WTC11 (cell line): Measurements from ENCODE around the gene MEIKIN. TPM values are rescaled to one million over a fixed set of nuclear protein-coding genes. Genes with fewer than 3 reads are reported as not detected.

Experiments used
- ATAC-seq: fragments of 200-7000 bp; cut with Tn5 transposase; 2 replicates; pipeline ENCODE4 v1.10.0; 2021; ENCODE audit warnings: mild to moderate bottlenecking, moderate library complexity
- CTCF ChIA-PET: fragments of 300-600 bp; sonication (Branson Sonifier 250); formaldehyde crosslinking; loops from one replicate; lab custom pipeline; 2021; ENCODE audit warnings: antibody characterized with exemption; lab: Charles Lee
- POLR2A ChIA-PET: fragments of 350-600 bp; sonication (Branson Sonifier 250); formaldehyde crosslinking; loops from one replicate; lab custom pipeline; 2021; ENCODE audit warnings: antibody characterized with exemption; lab: Charles Lee
- DNase-seq: peaks from one replicate; pipeline ENCODE4 v3.0.0; 2021; ENCODE audit warnings: low spot score
- H3K27ac Mint-ChIP-seq: 2 replicates; pipeline ENCODE4 v1.8.0; 2021; ENCODE audit warnings: mixed read lengths
- H3K27me3 Mint-ChIP-seq: 2 replicates; pipeline ENCODE4 v1.8.0; 2021; ENCODE audit warnings: low read depth, mild to moderate bottlenecking, moderate library complexity, mixed read lengths
- H3K36me3 Mint-ChIP-seq: 2 replicates; pipeline ENCODE4 v1.8.0; 2021; ENCODE audit warnings: mixed read lengths
- H3K4me1 Mint-ChIP-seq: 2 replicates; pipeline ENCODE4 v1.8.0; 2022; ENCODE audit warnings: mixed read lengths
- H3K4me3 Mint-ChIP-seq: 2 replicates; pipeline ENCODE4 v1.8.0; 2021; ENCODE audit warnings: mild to moderate bottlenecking, moderate library complexity, mixed read lengths
- H3K9me3 Mint-ChIP-seq: 2 replicates; pipeline ENCODE4 v1.8.0; 2021; ENCODE audit warnings: mixed read lengths
- AFF4 ChIP-seq: sonication (generic); formaldehyde crosslinking; IDR thresholded peaks from 2 replicates; pipeline ENCODE4 v1.8.1; 2023; ENCODE audit warnings: mild to moderate bottlenecking, missing genetic modification reagents, borderline replicate concordance
- ATF1 ChIP-seq: sonication (generic); formaldehyde crosslinking; IDR thresholded peaks from 2 replicates; pipeline ENCODE4 v1.8.1; 2023; ENCODE audit warnings: mild to moderate bottlenecking, moderate library complexity, missing genetic modification reagents
- CBFB ChIP-seq: sonication (generic); formaldehyde crosslinking; IDR thresholded peaks from 2 replicates; pipeline ENCODE4 v1.8.1; 2022; ENCODE audit warnings: mild to moderate bottlenecking, low read depth, missing genetic modification reagents
- CREM ChIP-seq: sonication (generic); formaldehyde crosslinking; IDR thresholded peaks from 2 replicates; pipeline ENCODE4 v1.8.1; 2022; ENCODE audit warnings: mild to moderate bottlenecking, missing genetic modification reagents, moderate library complexity
- E2F1 ChIP-seq: sonication (generic); formaldehyde crosslinking; IDR thresholded peaks from 2 replicates; pipeline ENCODE4 v1.8.0; 2022; ENCODE audit warnings: mild to moderate bottlenecking, missing genetic modification reagents
- ETV6 ChIP-seq: sonication (generic); formaldehyde crosslinking; IDR thresholded peaks from 2 replicates; pipeline ENCODE4 v1.8.1; 2022; ENCODE audit warnings: mild to moderate bottlenecking, missing genetic modification reagents
- FOXK1 ChIP-seq: sonication (generic); formaldehyde crosslinking; IDR thresholded peaks from 2 replicates; pipeline ENCODE4 v1.8.0; 2022; ENCODE audit warnings: mild to moderate bottlenecking, moderate library complexity, missing genetic modification reagents
- GABPB1 ChIP-seq: sonication (generic); formaldehyde crosslinking; IDR thresholded peaks from 2 replicates; pipeline ENCODE4 v1.8.1; 2023; ENCODE audit warnings: mild to moderate bottlenecking, missing genetic modification reagents
- GRHL2 ChIP-seq: fragments of 250-450 bp; sonication (Bioruptor Pico); IDR thresholded peaks from 2 replicates; pipeline ENCODE4 v1.8.0; 2022; ENCODE audit warnings: mild to moderate bottlenecking, moderate library complexity; ENCODE audit not compliant: insufficient replicate concordance, severe bottlenecking
- JAZF1 ChIP-seq: fragments of 250-450 bp; sonication (Bioruptor Pico); IDR thresholded peaks from 2 replicates; pipeline ENCODE4 v1.9.0; 2021; ENCODE audit warnings: moderate library complexity, mild to moderate bottlenecking, inconsistent platforms
- NFE2L1 ChIP-seq: sonication (generic); formaldehyde crosslinking; IDR thresholded peaks from 2 replicates; pipeline ENCODE4 v1.8.1; 2023; ENCODE audit warnings: missing genetic modification reagents
- NFYB ChIP-seq: sonication (generic); formaldehyde crosslinking; conservative IDR thresholded peaks from 2 replicates; pipeline ENCODE4 v1.8.0; 2022; ENCODE audit warnings: low read depth, missing genetic modification reagents
- RELA ChIP-seq: sonication (generic); formaldehyde crosslinking; IDR thresholded peaks from 2 replicates; pipeline ENCODE4 v1.8.1; 2022; ENCODE audit warnings: missing genetic modification reagents, mild to moderate bottlenecking, borderline replicate concordance
- SP1 ChIP-seq: sonication (generic); formaldehyde crosslinking; conservative IDR thresholded peaks from 2 replicates; pipeline ENCODE4 v1.8.1; 2022; ENCODE audit warnings: missing genetic modification reagents
- TP53 ChIP-seq: sonication (generic); formaldehyde crosslinking; IDR thresholded peaks from 2 replicates; pipeline ENCODE4 v1.8.1; 2023; ENCODE audit warnings: mild to moderate bottlenecking, missing genetic modification reagents
- ZBTB21 ChIP-seq: sonication (generic); formaldehyde crosslinking; IDR thresholded peaks from 2 replicates; pipeline ENCODE4 v1.8.1; 2023; ENCODE audit warnings: mild to moderate bottlenecking, missing genetic modification reagents, borderline replicate concordance
- ZNF121 ChIP-seq: sonication (generic); formaldehyde crosslinking; IDR thresholded peaks from 2 replicates; pipeline ENCODE4 v1.8.0; 2023; ENCODE audit warnings: missing genetic modification reagents
- ZNF232 ChIP-seq: sonication (generic); formaldehyde crosslinking; IDR thresholded peaks from 2 replicates; pipeline ENCODE4 v1.8.0; 2022; ENCODE audit warnings: mild to moderate bottlenecking, missing genetic modification reagents
- ZNF263 ChIP-seq: sonication (generic); formaldehyde crosslinking; IDR thresholded peaks from 2 replicates; pipeline ENCODE4 v1.8.1; 2022; ENCODE audit warnings: low read depth, mild to moderate bottlenecking, moderate library complexity, missing genetic modification reagents
- ZNF317 ChIP-seq: sonication (generic); formaldehyde crosslinking; IDR thresholded peaks from 2 replicates; pipeline ENCODE4 v1.8.1; 2023; ENCODE audit warnings: low read depth, mild to moderate bottlenecking, moderate library complexity, missing genetic modification reagents, borderline replicate concordance
- ZNF423 ChIP-seq: fragments of 250-450 bp; sonication (Bioruptor Pico); IDR thresholded peaks from 2 replicates; pipeline ENCODE4 v2.1.2; 2022; ENCODE audit warnings: mild to moderate bottlenecking, moderate library complexity
- total RNA-seq: library from RNA; stranded (reverse); gene quantifications from 3 replicates; pipeline ENCODE4 v1.2.3, GENCODE V29; 2021
- TF ChIP-seq, protein P1 (sequence below): sonication (generic); formaldehyde crosslinking; IDR thresholded peaks from 2 replicates; pipeline ENCODE4 v1.8.1; 2023; ENCODE audit warnings: mild to moderate bottlenecking, missing genetic modification reagents, moderate library complexity
- TF ChIP-seq, protein P2 (sequence below): sonication (generic); formaldehyde crosslinking; IDR thresholded peaks from 2 replicates; pipeline ENCODE4 v1.8.0; 2022; ENCODE audit warnings: mild to moderate bottlenecking, missing genetic modification reagents
- TF ChIP-seq, protein P3 (sequence below): sonication (generic); formaldehyde crosslinking; IDR thresholded peaks from 2 replicates; pipeline ENCODE4 v1.8.1; 2023; ENCODE audit warnings: mild to moderate bottlenecking, missing genetic modification reagents
- TF ChIP-seq, protein P4 (sequence below): sonication (generic); formaldehyde crosslinking; IDR thresholded peaks from 2 replicates; pipeline ENCODE4 v1.8.0; 2022; ENCODE audit warnings: mild to moderate bottlenecking, missing genetic modification reagents

MEIKIN gene
- total RNA-seq, 1 experiment from 2014 or later, result not detected

DNA sequence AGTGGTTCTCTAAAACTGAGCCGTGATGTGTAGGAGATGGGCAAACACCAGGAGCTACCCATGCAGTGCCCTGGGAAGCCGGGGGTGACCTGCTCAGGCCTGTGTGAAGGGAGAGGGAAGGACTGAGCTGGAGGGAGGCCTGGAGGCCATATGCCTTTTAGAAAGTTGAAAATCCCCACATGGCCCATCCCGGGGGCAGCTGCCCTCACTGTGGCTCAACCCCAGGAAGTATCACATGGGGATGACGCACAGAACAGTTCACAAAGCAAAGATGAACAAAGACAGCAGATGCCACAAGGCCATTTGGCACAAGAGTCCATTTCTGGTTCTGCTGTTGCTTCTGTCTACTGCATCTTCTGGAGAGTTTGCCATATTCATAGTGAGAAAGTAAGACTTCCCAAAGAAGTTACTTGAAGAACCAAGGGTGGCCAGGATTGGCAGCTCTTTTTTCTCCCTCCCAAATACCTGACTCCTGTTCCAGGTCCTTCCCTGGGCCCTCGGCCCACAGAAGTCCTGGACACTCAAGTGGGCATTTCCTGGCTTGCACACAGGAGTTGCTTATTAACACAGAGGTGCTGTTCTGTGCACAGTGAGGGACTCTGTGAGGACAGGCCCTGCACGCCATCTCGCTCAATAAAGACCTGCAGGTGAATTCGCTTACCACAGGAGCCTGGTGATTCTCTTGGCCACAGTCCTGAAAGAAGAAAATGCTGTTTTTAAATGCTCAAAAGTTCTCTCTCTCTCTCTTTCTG, 40.9 kb upstream of the MEIKIN start:
- DNase-seq (no peak), ATAC-seq (no peak)
- TF ChIP-seq CBFB (CRISPR knock-in tag) (no peak), ATF1 (CRISPR knock-in tag) (no peak), RELA (CRISPR knock-in tag) (no peak), ETV6 (CRISPR knock-in tag) (no peak), CREM (CRISPR knock-in tag) (no peak), ZNF121 (no peak), ZBTB21 (CRISPR knock-in tag) (no peak), ZNF232 (no peak), GABPB1 (no peak), ZNF317 (CRISPR knock-in tag) (no peak), TP53 (no peak)
- TF ChIP-seq, protein P1, sequence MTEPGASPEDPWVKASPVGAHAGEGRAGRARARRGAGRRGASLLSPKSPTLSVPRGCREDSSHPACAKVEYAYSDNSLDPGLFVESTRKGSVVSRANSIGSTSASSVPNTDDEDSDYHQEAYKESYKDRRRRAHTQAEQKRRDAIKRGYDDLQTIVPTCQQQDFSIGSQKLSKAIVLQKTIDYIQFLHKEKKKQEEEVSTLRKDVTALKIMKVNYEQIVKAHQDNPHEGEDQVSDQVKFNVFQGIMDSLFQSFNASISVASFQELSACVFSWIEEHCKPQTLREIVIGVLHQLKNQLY (CRISPR knock-in tag), result no peak
- TF ChIP-seq, protein P2, sequence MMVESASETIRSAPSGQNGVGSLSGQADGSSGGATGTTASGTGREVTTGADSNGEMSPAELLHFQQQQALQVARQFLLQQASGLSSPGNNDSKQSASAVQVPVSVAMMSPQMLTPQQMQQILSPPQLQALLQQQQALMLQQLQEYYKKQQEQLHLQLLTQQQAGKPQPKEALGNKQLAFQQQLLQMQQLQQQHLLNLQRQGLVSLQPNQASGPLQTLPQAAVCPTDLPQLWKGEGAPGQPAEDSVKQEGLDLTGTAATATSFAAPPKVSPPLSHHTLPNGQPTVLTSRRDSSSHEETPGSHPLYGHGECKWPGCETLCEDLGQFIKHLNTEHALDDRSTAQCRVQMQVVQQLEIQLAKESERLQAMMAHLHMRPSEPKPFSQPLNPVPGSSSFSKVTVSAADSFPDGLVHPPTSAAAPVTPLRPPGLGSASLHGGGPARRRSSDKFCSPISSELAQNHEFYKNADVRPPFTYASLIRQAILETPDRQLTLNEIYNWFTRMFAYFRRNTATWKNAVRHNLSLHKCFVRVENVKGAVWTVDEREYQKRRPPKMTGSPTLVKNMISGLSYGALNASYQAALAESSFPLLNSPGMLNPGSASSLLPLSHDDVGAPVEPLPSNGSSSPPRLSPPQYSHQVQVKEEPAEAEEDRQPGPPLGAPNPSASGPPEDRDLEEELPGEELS, result no peak
- Mint-ChIP-seq H3K27me3 (no peaks in the 10 kb centered on the region), H3K4me1 (no peaks in the 10 kb centered on the region), H3K36me3 (no peaks in the 10 kb centered on the region), H3K4me3 (no peak overlapping the region), H3K27ac (no peak overlapping the region), H3K9me3 (no peaks in the 10 kb centered on the region)
- ChIA-PET CTCF (no interaction called here), POLR2A (interaction anchor here (0.6 kb wide), 1 partner anchor 140 kb away, joined by 3 read pairs; no protein-coding TSS in a partner anchor)

- H3K27ac Mint-ChIP-seq, result no peak overlapping the region
- H3K4me3 Mint-ChIP-seq, result no peak overlapping the region
- no peaks in the 10 kb centered on the region for H3K9me3 Mint-ChIP-seq
- H3K27me3 Mint-ChIP-seq, result no peaks in the 10 kb centered on the region
- DNase-seq, result no peak
- ChIA-PET CTCF (no interaction called here), POLR2A (no interaction called here)
- no peaks in the 10 kb centered on the region for H3K36me3 Mint-ChIP-seq
- TF ChIP-seq FOXK1 (CRISPR knock-in tag), result no peak
- no peak for TF ChIP-seq NFE2L1 (CRISPR knock-in tag)
- no peak for TF ChIP-seq JAZF1 (CRISPR knock-in tag)
- TF ChIP-seq GRHL2 (CRISPR knock-in tag), result no peak
- no peak for TF ChIP-seq CBFB (CRISPR knock-in tag)
- TF ChIP-seq TP53, result no peak
- TF ChIP-seq, protein P3, sequence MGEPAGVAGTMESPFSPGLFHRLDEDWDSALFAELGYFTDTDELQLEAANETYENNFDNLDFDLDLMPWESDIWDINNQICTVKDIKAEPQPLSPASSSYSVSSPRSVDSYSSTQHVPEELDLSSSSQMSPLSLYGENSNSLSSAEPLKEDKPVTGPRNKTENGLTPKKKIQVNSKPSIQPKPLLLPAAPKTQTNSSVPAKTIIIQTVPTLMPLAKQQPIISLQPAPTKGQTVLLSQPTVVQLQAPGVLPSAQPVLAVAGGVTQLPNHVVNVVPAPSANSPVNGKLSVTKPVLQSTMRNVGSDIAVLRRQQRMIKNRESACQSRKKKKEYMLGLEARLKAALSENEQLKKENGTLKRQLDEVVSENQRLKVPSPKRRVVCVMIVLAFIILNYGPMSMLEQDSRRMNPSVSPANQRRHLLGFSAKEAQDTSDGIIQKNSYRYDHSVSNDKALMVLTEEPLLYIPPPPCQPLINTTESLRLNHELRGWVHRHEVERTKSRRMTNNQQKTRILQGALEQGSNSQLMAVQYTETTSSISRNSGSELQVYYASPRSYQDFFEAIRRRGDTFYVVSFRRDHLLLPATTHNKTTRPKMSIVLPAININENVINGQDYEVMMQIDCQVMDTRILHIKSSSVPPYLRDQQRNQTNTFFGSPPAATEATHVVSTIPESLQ (CRISPR knock-in tag), result no peak
- no peak for TF ChIP-seq ZNF263 (CRISPR knock-in tag)
- TF ChIP-seq SP1 (CRISPR knock-in tag), result no peak
- no peak for TF ChIP-seq NFYB (CRISPR knock-in tag)
- TF ChIP-seq, protein P4, sequence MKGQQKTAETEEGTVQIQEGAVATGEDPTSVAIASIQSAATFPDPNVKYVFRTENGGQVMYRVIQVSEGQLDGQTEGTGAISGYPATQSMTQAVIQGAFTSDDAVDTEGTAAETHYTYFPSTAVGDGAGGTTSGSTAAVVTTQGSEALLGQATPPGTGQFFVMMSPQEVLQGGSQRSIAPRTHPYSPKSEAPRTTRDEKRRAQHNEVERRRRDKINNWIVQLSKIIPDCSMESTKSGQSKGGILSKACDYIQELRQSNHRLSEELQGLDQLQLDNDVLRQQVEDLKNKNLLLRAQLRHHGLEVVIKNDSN (CRISPR knock-in tag), result no peak
- TF ChIP-seq AFF4 (CRISPR knock-in tag), result no peak
- no peak for TF ChIP-seq E2F1
- TF ChIP-seq ZNF423 (CRISPR knock-in tag), result no peak
- H3K4me1 Mint-ChIP-seq, result no peaks in the 10 kb centered on the region
- no peak for ATAC-seq
These were observed 39.6 kb upstream of the MEIKIN start for GRCh38 chr5:131984956-131985665.
